ENCODE results near the gene TMEFF2.

DNA sequence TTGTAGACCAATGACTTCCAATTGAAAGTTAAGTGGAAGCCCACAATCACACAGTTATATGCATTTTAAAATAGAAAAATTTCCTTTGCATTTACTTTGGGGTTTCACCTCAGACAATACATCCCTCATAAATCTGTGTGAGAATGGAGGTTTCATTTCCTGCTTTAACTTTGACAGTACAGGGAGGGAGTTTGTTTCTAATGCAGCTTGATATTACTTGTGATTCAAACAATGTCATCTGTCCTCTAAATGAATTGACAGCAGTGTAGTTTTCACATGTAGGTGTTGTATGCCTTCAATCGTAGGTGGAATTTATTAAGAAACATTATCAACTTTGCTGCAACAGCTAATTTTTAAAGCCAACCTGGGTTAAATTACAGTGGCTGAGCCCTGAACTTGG, 75.2 kb downstream of the TMEFF2 start:
- TF ChIP-seq MEF2A (IDR thresholded peaks at IDR 0.05; ENCODE audit: borderline replicate concordance, low read depth) (no peak), EP300 (IDR thresholded peaks at IDR 0.05; ENCODE audit: borderline replicate concordance in 1 of 2, low read depth in 1 of 2, low read length in 1 of 2) (no peak), RCOR1 (IDR thresholded peaks at IDR 0.05; ENCODE audit: low read length) (no peak), NFIC (IDR thresholded peaks at IDR 0.05; ENCODE audit: borderline replicate concordance) (no peak), EZH2phosphoT487 (IDR thresholded peaks at IDR 0.05; ENCODE audit: borderline replicate concordance, low read depth) (no peak), SMC3 (IDR thresholded peaks at IDR 0.05; ENCODE audit: low read depth, low read length) (no peak), FOSL2 (IDR thresholded peaks at IDR 0.05; ENCODE audit: borderline replicate concordance, low read depth) (no peak)
- TF ChIP-seq, protein P1, sequence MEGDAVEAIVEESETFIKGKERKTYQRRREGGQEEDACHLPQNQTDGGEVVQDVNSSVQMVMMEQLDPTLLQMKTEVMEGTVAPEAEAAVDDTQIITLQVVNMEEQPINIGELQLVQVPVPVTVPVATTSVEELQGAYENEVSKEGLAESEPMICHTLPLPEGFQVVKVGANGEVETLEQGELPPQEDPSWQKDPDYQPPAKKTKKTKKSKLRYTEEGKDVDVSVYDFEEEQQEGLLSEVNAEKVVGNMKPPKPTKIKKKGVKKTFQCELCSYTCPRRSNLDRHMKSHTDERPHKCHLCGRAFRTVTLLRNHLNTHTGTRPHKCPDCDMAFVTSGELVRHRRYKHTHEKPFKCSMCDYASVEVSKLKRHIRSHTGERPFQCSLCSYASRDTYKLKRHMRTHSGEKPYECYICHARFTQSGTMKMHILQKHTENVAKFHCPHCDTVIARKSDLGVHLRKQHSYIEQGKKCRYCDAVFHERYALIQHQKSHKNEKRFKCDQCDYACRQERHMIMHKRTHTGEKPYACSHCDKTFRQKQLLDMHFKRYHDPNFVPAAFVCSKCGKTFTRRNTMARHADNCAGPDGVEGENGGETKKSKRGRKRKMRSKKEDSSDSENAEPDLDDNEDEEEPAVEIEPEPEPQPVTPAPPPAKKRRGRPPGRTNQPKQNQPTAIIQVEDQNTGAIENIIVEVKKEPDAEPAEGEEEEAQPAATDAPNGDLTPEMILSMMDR (IDR thresholded peaks at IDR 0.05): no peak
- TF ChIP-seq, protein P2, sequence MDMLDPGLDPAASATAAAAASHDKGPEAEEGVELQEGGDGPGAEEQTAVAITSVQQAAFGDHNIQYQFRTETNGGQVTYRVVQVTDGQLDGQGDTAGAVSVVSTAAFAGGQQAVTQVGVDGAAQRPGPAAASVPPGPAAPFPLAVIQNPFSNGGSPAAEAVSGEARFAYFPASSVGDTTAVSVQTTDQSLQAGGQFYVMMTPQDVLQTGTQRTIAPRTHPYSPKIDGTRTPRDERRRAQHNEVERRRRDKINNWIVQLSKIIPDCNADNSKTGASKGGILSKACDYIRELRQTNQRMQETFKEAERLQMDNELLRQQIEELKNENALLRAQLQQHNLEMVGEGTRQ (IDR thresholded peaks at IDR 0.05; ENCODE audit: borderline replicate concordance, low read depth, low read length): no peak
- TF ChIP-seq, protein P3, sequence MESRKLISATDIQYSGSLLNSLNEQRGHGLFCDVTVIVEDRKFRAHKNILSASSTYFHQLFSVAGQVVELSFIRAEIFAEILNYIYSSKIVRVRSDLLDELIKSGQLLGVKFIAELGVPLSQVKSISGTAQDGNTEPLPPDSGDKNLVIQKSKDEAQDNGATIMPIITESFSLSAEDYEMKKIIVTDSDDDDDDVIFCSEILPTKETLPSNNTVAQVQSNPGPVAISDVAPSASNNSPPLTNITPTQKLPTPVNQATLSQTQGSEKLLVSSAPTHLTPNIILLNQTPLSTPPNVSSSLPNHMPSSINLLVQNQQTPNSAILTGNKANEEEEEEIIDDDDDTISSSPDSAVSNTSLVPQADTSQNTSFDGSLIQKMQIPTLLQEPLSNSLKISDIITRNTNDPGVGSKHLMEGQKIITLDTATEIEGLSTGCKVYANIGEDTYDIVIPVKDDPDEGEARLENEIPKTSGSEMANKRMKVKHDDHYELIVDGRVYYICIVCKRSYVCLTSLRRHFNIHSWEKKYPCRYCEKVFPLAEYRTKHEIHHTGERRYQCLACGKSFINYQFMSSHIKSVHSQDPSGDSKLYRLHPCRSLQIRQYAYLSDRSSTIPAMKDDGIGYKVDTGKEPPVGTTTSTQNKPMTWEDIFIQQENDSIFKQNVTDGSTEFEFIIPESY (IDR thresholded peaks at IDR 0.05; ENCODE audit: borderline replicate concordance, low read depth): no peak
- TF ChIP-seq, protein P4, sequence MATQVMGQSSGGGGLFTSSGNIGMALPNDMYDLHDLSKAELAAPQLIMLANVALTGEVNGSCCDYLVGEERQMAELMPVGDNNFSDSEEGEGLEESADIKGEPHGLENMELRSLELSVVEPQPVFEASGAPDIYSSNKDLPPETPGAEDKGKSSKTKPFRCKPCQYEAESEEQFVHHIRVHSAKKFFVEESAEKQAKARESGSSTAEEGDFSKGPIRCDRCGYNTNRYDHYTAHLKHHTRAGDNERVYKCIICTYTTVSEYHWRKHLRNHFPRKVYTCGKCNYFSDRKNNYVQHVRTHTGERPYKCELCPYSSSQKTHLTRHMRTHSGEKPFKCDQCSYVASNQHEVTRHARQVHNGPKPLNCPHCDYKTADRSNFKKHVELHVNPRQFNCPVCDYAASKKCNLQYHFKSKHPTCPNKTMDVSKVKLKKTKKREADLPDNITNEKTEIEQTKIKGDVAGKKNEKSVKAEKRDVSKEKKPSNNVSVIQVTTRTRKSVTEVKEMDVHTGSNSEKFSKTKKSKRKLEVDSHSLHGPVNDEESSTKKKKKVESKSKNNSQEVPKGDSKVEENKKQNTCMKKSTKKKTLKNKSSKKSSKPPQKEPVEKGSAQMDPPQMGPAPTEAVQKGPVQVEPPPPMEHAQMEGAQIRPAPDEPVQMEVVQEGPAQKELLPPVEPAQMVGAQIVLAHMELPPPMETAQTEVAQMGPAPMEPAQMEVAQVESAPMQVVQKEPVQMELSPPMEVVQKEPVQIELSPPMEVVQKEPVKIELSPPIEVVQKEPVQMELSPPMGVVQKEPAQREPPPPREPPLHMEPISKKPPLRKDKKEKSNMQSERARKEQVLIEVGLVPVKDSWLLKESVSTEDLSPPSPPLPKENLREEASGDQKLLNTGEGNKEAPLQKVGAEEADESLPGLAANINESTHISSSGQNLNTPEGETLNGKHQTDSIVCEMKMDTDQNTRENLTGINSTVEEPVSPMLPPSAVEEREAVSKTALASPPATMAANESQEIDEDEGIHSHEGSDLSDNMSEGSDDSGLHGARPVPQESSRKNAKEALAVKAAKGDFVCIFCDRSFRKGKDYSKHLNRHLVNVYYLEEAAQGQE (IDR thresholded peaks at IDR 0.05; ENCODE audit: low read depth, low read length): no peak
